Embryonic facial prominence (tissue), 1 donor: ENCODE results near the gene BACH1.

ENCODE experiments used
- DNase-seq: peaks from one replicate; pipeline ENCODE4 v3.0.0-alpha.2; 2016; ENCODE audit errors: extremely low spot score

Gene BACH1

GRCh38 chr21:29290240-29290639, 8.5 kb upstream of the BACH1 start:
- no peak for DNase-seq

GRCh38 chr21:29293495-29293894, 5.2 kb upstream of the BACH1 start:
- DNase-seq, result no peak

- DNase-seq, result no peak
Measured at GRCh38 chr21:29295066-29295650, 3.6 kb upstream of the BACH1 start.

GRCh38 chr21:29296446-29296845, 2.3 kb upstream of the BACH1 start:
- DNase-seq, result no peak

- DNase-seq, result no peak
Measured at GRCh38 chr21:29297483-29298347, 1.0 kb upstream of the BACH1 start.

- DNase-seq, result peak; percentile 20
Measured at GRCh38 chr21:29299046-29299915, 559 bp downstream of the BACH1 start.

GRCh38 chr21:29299916-29300806, 1.4 kb downstream of the BACH1 start:
- DNase-seq, result peak; percentile 42

- DNase-seq, result no peak
Measured at GRCh38 chr21:29300807-29301138, 2.1 kb downstream of the BACH1 start.

GRCh38 chr21:29301691-29302090, 3.0 kb downstream of the BACH1 start:
- no peak for DNase-seq

GRCh38 chr21:29302359-29302875, 3.7 kb downstream of the BACH1 start:
- DNase-seq, result no peak

- DNase-seq, result no peak
Measured at GRCh38 chr21:29303288-29303687, 4.6 kb downstream of the BACH1 start.

- DNase-seq, result no peak
Measured at GRCh38 chr21:29304597-29304996, 5.9 kb downstream of the BACH1 start.

- no peak for DNase-seq
Measured at GRCh38 chr21:29305068-29305467, 6.3 kb downstream of the BACH1 start.

- DNase-seq, result no peak
Measured at GRCh38 chr21:29305561-29305960, 6.8 kb downstream of the BACH1 start.

GRCh38 chr21:29306920-29307319, 8.2 kb downstream of the BACH1 start:
- no peak for DNase-seq

GRCh38 chr21:29307718-29308455, 9.2 kb downstream of the BACH1 start:
- DNase-seq, result no peak

- no peak for DNase-seq
Measured at GRCh38 chr21:29308456-29308783, 9.7 kb downstream of the BACH1 start.

- DNase-seq, result no peak
Measured at GRCh38 chr21:29309703-29310102, 11.0 kb downstream of the BACH1 start.

- DNase-seq, result no peak
Measured at GRCh38 chr21:29311802-29312201, 13.1 kb downstream of the BACH1 start.

GRCh38 chr21:29312981-29313380, 14.3 kb downstream of the BACH1 start:
- no peak for DNase-seq
